Type B pancreatic cell (in vitro differentiated cells): ENCODE results near the gene CEP164. TPM values are rescaled to one million over a fixed set of nuclear protein-coding genes. Genes with fewer than 3 reads are reported as not detected.

ENCODE experiments used
- DNase-seq: peaks from one replicate; pipeline ENCODE4 v3.0.0; 2021; ENCODE audit warnings: mixed read lengths; ENCODE audit not compliant: unreplicated experiment; ENCODE audit errors: extremely low spot score
- H3K27ac Mint-ChIP-seq: 2 replicates; pipeline ENCODE4 v1.8.0; 2021; ENCODE audit warnings: mild to moderate bottlenecking, mixed read lengths
- H3K27me3 Mint-ChIP-seq: 2 replicates; pipeline ENCODE4 v1.8.0; 2021; ENCODE audit warnings: mixed read lengths
- H3K36me3 Mint-ChIP-seq: 2 replicates; pipeline ENCODE4 v1.8.0; 2021; ENCODE audit warnings: mixed read lengths
- H3K4me1 Mint-ChIP-seq: one replicate; pipeline ENCODE4 v1.8.0; 2021; ENCODE audit warnings: mixed read lengths; ENCODE audit not compliant: unreplicated experiment
- H3K4me3 Mint-ChIP-seq: 2 replicates; pipeline ENCODE4 v1.8.0; 2021; ENCODE audit warnings: mild to moderate bottlenecking, mixed read lengths
- H3K9me3 Mint-ChIP-seq: 2 replicates; pipeline ENCODE4 v1.8.0; 2021; ENCODE audit warnings: mixed read lengths
- CTCF ChIP-seq: fragments of 200-600 bp; sonication (generic); conservative IDR thresholded peaks from 2 replicates; pipeline ENCODE4 v1.5.0; 2021; ENCODE audit warnings: antibody characterized with exemption, mild to moderate bottlenecking
- total RNA-seq: library from RNA; stranded (reverse); gene quantifications from 2 replicates; pipeline ENCODE4 v1.2.1, GENCODE V29; 2021; ENCODE audit warnings: low replicate concordance

The CEP164 gene
- total RNA-seq, 1 donor from 2014 or later = 42.1 TPM

- peaks cover 3% of the 10 kb centered on the region for H3K36me3 Mint-ChIP-seq
- H3K9me3 Mint-ChIP-seq = no peaks in the 10 kb centered on the region
- H3K4me3 Mint-ChIP-seq = peak overlapping the region; percentile 77
- peaks cover 26% of the 10 kb centered on the region for H3K4me1 Mint-ChIP-seq
- H3K27me3 Mint-ChIP-seq = no peaks in the 10 kb centered on the region
- TF ChIP-seq CTCF = no peak
- DNase-seq = no peak
- H3K27ac Mint-ChIP-seq = peak overlapping the region; percentile 78
These were observed 27.4 kb upstream of the CEP164 start for GRCh38 chr11:117300283-117300663.

GRCh38 chr11:117300773-117301172 lies 26.9 kb upstream of the CEP164 start:
- peaks cover 3% of the 10 kb centered on the region for H3K36me3 Mint-ChIP-seq
- no peaks in the 10 kb centered on the region for H3K9me3 Mint-ChIP-seq
- H3K27me3 Mint-ChIP-seq = no peaks in the 10 kb centered on the region
- peak overlapping the region; percentile 78 for H3K27ac Mint-ChIP-seq
- DNase-seq = no peak
- TF ChIP-seq CTCF = no peak
- H3K4me3 Mint-ChIP-seq = peak overlapping the region; percentile 48
- peaks cover 26% of the 10 kb centered on the region for H3K4me1 Mint-ChIP-seq

- Mint-ChIP-seq H3K27me3 (no peaks in the 10 kb centered on the region), H3K27ac (no peak overlapping the region), H3K4me3 (no peak overlapping the region), H3K9me3 (no peaks in the 10 kb centered on the region), H3K36me3 (no peaks in the 10 kb centered on the region), H3K4me1 (peaks cover 26% of the 10 kb centered on the region)
- no peak for TF ChIP-seq CTCF
- DNase-seq = no peak
These were observed 25.4 kb upstream of the CEP164 start for GRCh38 chr11:117302228-117302627.

GRCh38 chr11:117303101-117303500 lies 24.6 kb upstream of the CEP164 start:
- peaks cover 26% of the 10 kb centered on the region for H3K4me1 Mint-ChIP-seq
- no peaks in the 10 kb centered on the region for H3K27me3 Mint-ChIP-seq
- no peak for TF ChIP-seq CTCF
- H3K27ac Mint-ChIP-seq = peak overlapping the region; percentile 58
- no peaks in the 10 kb centered on the region for H3K9me3 Mint-ChIP-seq
- no peak for DNase-seq
- no peak overlapping the region for H3K4me3 Mint-ChIP-seq
- no peaks in the 10 kb centered on the region for H3K36me3 Mint-ChIP-seq

GRCh38 chr11:117303646-117304315 lies 23.9 kb upstream of the CEP164 start:
- DNase-seq = no peak
- Mint-ChIP-seq H3K27me3 (no peaks in the 10 kb centered on the region), H3K4me3 (no peak overlapping the region), H3K9me3 (no peaks in the 10 kb centered on the region), H3K4me1 (peaks cover 26% of the 10 kb centered on the region), H3K36me3 (no peaks in the 10 kb centered on the region), H3K27ac (no peak overlapping the region)
- no peak for TF ChIP-seq CTCF
